Neural cell (in vitro differentiated cells): ENCODE data around the gene TMEM106A. TPM values are rescaled to one million over a fixed set of nuclear protein-coding genes. Genes with fewer than 3 reads are reported as not detected.

Experiments used
- H2AFZ ChIP-seq: fragments of 200-600, 300-800 bp; sonication (generic), shearing (Covaris generic); 2 replicates; pipeline ENCODE4 v1.6.0; 2014; ENCODE audit warnings: low read depth, mild to moderate bottlenecking, antibody characterized with exemption, low read length, moderate library complexity
- H3F3A ChIP-seq: fragments of 200-600 bp; shearing (Covaris generic); 2 replicates; pipeline ENCODE4 v1.6.1; 2016; ENCODE audit warnings: mild to moderate bottlenecking, moderate library complexity, mixed read lengths, antibody characterized with exemption, low read length; ENCODE audit not compliant: insufficient read depth, poor library complexity, severe bottlenecking
- H3K27ac ChIP-seq: fragments of 200-600, 300-800 bp; sonication (generic), shearing (Covaris generic); 2 replicates; pipeline ENCODE4 v1.5.1; 2014; ENCODE audit warnings: mild to moderate bottlenecking, low read length, moderate library complexity
- H3K27me3 ChIP-seq: fragments of 300-800, 200-600 bp; sonication (generic), shearing (Covaris generic); 2 replicates; pipeline ENCODE4 v1.6.0; 2014; ENCODE audit warnings: mild to moderate bottlenecking, low read depth, low read length, moderate library complexity; ENCODE audit not compliant: insufficient read depth
- H3K36me3 ChIP-seq: fragments of 300-800, 200-600 bp; sonication (generic), shearing (Covaris generic); 2 replicates; pipeline ENCODE4 v1.5.1; 2014; ENCODE audit warnings: mild to moderate bottlenecking, antibody characterized with exemption, low read length, moderate library complexity; ENCODE audit not compliant: insufficient read depth
- H3K4me2 ChIP-seq: fragments of 300-800, 200-600 bp; sonication (generic), shearing (Covaris generic); 2 replicates; pipeline ENCODE4 v1.6.0; 2014; ENCODE audit warnings: mild to moderate bottlenecking, low read length
- H3K4me3 ChIP-seq: fragments of 300-800, 200-600 bp; sonication (generic), shearing (Covaris generic); 2 replicates; pipeline ENCODE4 v1.5.1; 2014; ENCODE audit warnings: mild to moderate bottlenecking, low read length, moderate library complexity
- H3K79me2 ChIP-seq: fragments of 200-600 bp; shearing (Covaris generic); replicated peaks from 2 replicates; pipeline ENCODE4 v1.6.0; 2014; ENCODE audit warnings: mild to moderate bottlenecking, low read length, moderate library complexity; ENCODE audit not compliant: insufficient read depth
- H3K9ac ChIP-seq: fragments of 300-800, 200-600 bp; sonication (generic), shearing (Covaris generic); 2 replicates; pipeline ENCODE4 v1.6.1; 2016; ENCODE audit warnings: mild to moderate bottlenecking, low read length, mixed read lengths
- H3K9me2 ChIP-seq: fragments of 200-600 bp; shearing (Covaris generic); 2 replicates; pipeline ENCODE4 v1.6.1; 2016; ENCODE audit warnings: mild to moderate bottlenecking, low read length, mixed read lengths; ENCODE audit not compliant: insufficient read depth
- H3K9me3 ChIP-seq: fragments of 200-600, 300-800 bp; sonication (generic), shearing (Covaris generic); 2 replicates; pipeline ENCODE4 v1.6.1; 2016; ENCODE audit warnings: mild to moderate bottlenecking, mixed run types, low read length, moderate library complexity, mixed read lengths
- H4K20me1 ChIP-seq: fragments of 200-600 bp; shearing (Covaris generic); 2 replicates; pipeline ENCODE4 v1.6.1; 2016; ENCODE audit warnings: mild to moderate bottlenecking, mixed run types; ENCODE audit not compliant: insufficient read depth
- CTCF ChIP-seq: fragments of 450-650 bp; IDR thresholded peaks from 2 replicates; pipeline ENCODE4 v1.5.1; 2014; ENCODE audit warnings: antibody characterized with exemption, mild to moderate bottlenecking, moderate library complexity; ENCODE audit not compliant: poor library complexity, severe bottlenecking
- EP300 ChIP-seq: fragments of 450-650 bp; conservative IDR thresholded peaks from 2 replicates; pipeline ENCODE4 v1.6.1; 2014; ENCODE audit warnings: antibody characterized with exemption, mild to moderate bottlenecking, moderate library complexity; ENCODE audit not compliant: poor library complexity, severe bottlenecking
- EZH2 ChIP-seq: fragments of 200-600, 300-800 bp; shearing (Covaris generic), sonication (generic); IDR thresholded peaks from 2 replicates; pipeline ENCODE4 v1.6.1; 2014; ENCODE audit warnings: antibody characterized with exemption, low read length, borderline replicate concordance, mild to moderate bottlenecking; ENCODE audit not compliant: insufficient read depth, poor library complexity, severe bottlenecking
- MXI1 ChIP-seq: fragments of 450-650 bp; conservative IDR thresholded peaks from 2 replicates; pipeline ENCODE4 v1.6.1; 2014; ENCODE audit warnings: antibody characterized with exemption, mild to moderate bottlenecking; ENCODE audit not compliant: poor library complexity, severe bottlenecking
- POLR2AphosphoS5 ChIP-seq: IDR thresholded peaks from 2 replicates; pipeline ENCODE4 v1.6.1; 2012
- RAD21 ChIP-seq: fragments of 450-650 bp; conservative IDR thresholded peaks from 2 replicates; pipeline ENCODE4 v1.6.1; 2014; ENCODE audit warnings: antibody characterized with exemption, mild to moderate bottlenecking, moderate library complexity
- REST ChIP-seq: IDR thresholded peaks from 2 replicates; pipeline ENCODE4 v1.6.1; 2012; ENCODE audit warnings: borderline replicate concordance
- SMC3 ChIP-seq: fragments of 450-650 bp; conservative IDR thresholded peaks from 2 replicates; pipeline ENCODE4 v1.6.1; 2014; ENCODE audit warnings: antibody characterized with exemption, mild to moderate bottlenecking, moderate library complexity; ENCODE audit not compliant: poor library complexity
- TAF1 ChIP-seq: IDR thresholded peaks from 2 replicates; pipeline ENCODE4 v1.6.1; 2012; ENCODE audit warnings: low read depth
- polyA plus RNA-seq: library from polyadenylated mRNA; depleted of rRNA; stranded (reverse); fragments of >200 nt; gene quantifications from 2 replicates; pipeline ENCODE4 v1.2.3, GENCODE V29; 2014

Gene TMEM106A
- polyA plus RNA-seq, 1 donor from 2014 or later, result not detected

DNA sequence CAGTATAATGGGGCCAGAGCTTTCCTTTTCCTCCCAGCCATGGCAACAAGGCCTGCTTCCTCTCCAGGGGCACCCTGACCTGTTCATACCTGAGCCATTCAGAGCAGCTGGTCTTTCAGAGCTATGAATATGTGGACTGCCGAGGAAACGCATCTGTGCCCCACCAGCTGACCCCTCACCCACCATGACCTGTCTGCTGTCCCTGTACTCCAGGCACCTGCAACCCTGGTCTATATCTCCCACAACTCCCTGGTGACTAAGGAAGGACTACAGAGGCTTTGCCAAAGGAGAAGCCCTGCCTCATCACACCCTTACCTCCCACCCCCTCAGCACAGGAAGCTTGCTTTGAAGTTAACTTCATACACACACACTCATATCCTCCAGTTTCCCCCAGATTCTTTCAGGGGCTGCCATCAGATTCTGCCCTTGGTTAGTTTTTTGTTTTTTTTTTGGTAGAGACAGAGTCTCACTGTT lies 6.0 kb downstream of the TMEM106A start:
- TF ChIP-seq MXI1 (no peak), EP300 (no peak), SMC3 (no peak), TAF1 (no peak), RAD21 (no peak), CTCF (no peak), REST (no peak), POLR2AphosphoS5 (no peak), EZH2 (no peak)
- no peaks in the 10 kb centered on the region for H3K9me2 ChIP-seq
- H3K79me2 ChIP-seq, result no peaks in the 10 kb centered on the region
- no peaks in the 10 kb centered on the region for H3K36me3 ChIP-seq
- H2AFZ ChIP-seq, result no peak overlapping the region
- H4K20me1 ChIP-seq, result no peaks in the 10 kb centered on the region
- no peak overlapping the region for H3K4me2 ChIP-seq
- no peak overlapping the region for H3K27ac ChIP-seq
- no peaks in the 10 kb centered on the region for H3K9me3 ChIP-seq
- no peaks in the 10 kb centered on the region for H3K27me3 ChIP-seq
- H3K4me3 ChIP-seq, result no peak overlapping the region
- no peak overlapping the region for H3K9ac ChIP-seq
- H3F3A ChIP-seq, result no peaks in the 10 kb centered on the region

DNA sequence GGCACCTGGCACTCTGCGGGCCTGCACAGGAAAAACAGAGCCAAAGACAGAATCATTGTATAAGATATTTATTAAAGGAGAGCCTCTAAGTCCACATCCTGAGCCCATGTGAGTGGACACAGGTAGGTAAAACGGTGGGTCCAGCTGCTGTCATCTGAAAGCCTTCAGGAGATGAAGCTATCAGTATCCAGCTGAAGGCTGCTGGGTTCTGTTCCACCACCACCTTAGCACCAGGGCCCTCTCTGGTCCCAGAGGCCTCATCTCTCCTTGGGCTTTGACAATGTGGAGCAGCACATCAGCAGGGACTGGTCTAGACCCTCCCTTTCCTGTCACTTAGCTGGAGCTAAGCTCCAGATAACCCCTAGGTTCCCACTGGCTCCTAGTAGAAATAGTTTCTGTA lies 7.3 kb downstream of the TMEM106A start:
- H3K4me2 ChIP-seq, result no peak overlapping the region
- H3K9me3 ChIP-seq, result no peaks in the 10 kb centered on the region
- no peak overlapping the region for H3K9ac ChIP-seq
- H3K79me2 ChIP-seq, result no peaks in the 10 kb centered on the region
- no peaks in the 10 kb centered on the region for H3K27me3 ChIP-seq
- H3F3A ChIP-seq, result no peaks in the 10 kb centered on the region
- TF ChIP-seq TAF1, result no peak
- no peak for TF ChIP-seq POLR2AphosphoS5
- no peak for TF ChIP-seq MXI1
- TF ChIP-seq EP300, result no peak
- TF ChIP-seq SMC3, result no peak
- TF ChIP-seq RAD21, result no peak
- no peak for TF ChIP-seq EZH2
- no peak for TF ChIP-seq REST
- no peak for TF ChIP-seq CTCF
- no peak overlapping the region for H3K27ac ChIP-seq
- H3K36me3 ChIP-seq, result no peaks in the 10 kb centered on the region
- no peaks in the 10 kb centered on the region for H3K9me2 ChIP-seq
- H3K4me3 ChIP-seq, result no peak overlapping the region
- no peak overlapping the region for H2AFZ ChIP-seq
- H4K20me1 ChIP-seq, result no peaks in the 10 kb centered on the region
